Stimulated activated CD8-positive, alpha-beta memory T cell treated with anti-CD3 and anti-CD28 coated beads, Interleukin-7, amount 100 ng/mL, for 24 hours (primary cell): Measurements from ENCODE around the gene TIMM21.
A peak's percentile ranks its signal among the peaks of the same experiment; 100 is the strongest.

ENCODE experiments used
- DNase-seq: peaks from one replicate; pipeline ENCODE4 v3.0.0-alpha.2; 2020; ENCODE audit warnings: low read depth

Gene TIMM21, protein sequence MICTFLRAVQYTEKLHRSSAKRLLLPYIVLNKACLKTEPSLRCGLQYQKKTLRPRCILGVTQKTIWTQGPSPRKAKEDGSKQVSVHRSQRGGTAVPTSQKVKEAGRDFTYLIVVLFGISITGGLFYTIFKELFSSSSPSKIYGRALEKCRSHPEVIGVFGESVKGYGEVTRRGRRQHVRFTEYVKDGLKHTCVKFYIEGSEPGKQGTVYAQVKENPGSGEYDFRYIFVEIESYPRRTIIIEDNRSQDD

DNA sequence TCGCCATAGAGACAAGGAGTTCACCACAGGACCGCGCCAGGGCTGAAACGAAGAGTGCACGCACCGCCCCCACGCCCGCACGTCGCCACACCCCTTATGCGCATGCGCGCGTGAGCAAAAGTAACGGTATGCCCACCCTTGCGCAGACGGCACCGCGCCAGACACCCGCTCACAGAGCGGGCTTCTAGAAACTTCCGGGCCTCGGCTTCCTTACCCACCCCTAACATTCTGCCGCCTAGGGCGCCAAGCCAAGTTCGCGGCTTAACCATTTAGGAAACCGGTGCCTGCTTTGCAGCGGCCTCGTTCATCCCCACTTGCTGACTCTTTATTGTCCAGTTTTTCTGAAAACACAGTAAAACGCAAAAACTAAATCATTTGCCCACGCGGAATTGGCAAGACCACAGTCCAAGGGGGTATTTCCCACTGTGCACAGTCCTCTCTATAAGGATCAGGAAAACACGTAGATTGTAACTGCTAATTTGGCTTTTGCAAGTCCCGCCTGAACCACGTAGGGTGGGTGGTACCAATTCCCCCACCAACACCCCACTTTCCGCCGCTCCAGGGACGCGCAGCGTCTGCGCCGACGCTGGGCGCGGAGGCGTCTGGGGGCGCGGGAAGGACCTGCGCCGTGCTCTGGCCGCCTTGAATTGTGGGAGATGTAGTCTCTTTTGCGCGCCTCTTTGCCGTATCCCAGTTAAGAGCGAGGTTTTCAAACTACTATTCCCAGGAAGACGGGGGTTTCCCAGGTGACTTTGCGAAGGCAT is at the start of gene TIMM21, which contains the start of gene FBXO15:
Gene TIMM21, plus strand, starts transcription at position 745 of the 764 bp plus-strand sequence. CDS start 286 bp downstream, outside the sequence.
Gene FBXO15, minus strand, starts transcription at position 56 of the 764 bp plus-strand sequence. Its CDS starts 49 bp downstream, at position 7.
- DNase-seq: peak; percentile 91

DNA sequence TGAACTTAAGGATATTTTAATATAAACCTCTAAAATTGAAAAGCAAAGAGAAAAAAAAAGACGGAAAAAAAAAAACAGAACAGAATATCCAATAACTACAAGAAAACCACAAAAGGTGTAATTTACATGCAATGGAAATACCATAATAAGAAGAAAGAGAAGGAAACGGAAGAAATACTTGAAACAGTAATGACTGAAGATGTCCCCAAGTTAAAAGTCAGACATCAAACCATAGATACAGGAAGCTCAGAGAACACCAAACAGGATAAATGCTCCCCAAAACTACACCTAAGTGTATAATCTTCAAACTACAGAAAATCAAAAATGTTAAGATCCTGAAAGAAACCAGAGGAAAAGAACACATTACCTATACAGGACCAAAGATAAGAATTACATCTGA is 39.9 kb upstream of the TIMM21 start:
- DNase-seq: no peak

DNA sequence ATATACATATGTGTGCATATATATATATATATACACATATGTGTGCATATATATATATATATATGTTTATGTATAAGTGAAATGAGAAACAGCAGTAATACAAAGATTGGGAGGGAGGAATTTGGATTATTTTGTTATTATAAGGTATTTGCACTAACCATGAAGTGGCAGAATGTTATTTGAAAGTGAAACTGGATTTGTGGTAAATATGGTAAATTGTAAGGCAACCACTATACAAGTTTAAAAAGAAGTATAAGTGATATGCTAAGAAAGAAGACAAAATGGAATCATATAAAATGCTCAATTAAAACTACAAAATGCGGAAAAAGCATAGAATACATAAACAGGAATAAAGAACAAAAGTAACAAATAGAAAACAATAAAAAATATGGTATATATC is 38.2 kb upstream of the TIMM21 start:
- DNase-seq: no peak

DNA sequence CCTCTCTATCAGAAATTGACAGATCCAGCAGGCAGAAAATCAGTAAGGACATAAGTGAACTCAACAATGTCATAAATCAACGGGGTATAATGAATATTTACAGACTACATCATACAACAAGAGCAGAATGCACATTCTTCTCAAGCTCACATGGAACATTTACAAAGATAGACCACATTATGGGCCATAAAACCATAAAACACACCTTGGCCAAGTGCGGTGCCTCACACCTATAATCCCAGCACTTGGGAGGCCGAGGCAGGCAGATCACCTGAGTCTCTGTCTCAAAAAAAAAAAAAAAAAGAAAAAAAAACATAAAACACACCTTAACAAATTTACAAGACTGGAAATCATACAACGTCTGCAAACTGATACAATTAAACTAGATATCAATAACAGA is 37.3 kb upstream of the TIMM21 start:
- no peak for DNase-seq

DNA sequence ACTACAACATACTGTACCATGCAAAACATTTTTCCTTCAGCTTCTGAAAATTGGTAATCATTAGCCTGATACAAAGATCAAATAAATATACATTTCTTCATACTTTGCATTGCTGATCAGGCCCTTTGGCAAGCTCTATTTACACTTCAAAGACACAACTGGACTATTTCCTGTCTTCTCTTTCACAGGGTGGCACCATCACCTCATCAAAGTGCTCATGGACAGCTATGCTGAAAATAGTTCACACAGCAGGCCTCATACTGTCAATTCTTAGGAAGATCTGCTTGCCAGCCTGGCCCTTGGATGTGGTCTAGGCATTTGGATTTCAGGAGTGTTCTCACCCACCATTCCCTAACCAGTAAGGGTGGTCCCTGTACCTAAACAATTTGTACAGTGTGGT is 34.6 kb upstream of the TIMM21 start:
- no peak for DNase-seq

DNA sequence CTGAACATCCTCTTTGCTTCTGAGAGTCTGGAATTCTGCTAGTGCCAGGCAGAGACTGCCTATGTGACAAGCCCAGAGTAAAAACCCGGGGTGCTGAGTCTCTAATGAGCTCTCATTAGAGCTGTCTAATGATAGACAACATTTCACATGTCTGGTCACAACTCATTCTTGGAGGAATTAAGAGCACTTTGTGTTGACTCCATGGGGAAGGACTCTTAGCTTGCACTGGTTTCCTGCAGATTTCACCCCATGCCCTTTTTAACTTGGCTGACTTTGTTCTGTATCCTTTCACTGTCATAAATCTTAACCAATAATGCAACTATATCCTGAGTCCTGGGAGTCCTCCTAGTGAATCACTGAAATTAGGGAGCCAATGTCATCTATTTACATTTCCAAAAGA is 34.2 kb upstream of the TIMM21 start:
- DNase-seq: no peak

DNA sequence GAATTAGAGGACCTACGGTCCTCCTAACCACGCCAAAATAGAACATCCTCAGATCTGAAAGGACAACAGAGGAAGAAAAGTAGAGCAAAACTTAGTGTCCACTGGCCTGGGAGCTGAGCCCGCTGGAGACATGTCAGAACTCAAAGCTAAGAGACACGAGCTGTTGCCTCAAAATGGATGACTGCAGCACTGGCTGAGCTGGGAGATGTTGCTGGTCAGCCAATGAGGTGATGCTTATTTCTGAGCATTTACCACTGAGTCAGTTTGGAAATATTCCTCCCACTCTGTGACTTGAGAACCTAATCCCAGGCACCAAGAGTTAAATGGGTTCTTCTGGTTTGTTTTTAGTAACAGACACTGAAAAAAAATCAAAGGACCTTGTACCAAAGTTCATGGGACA is 33.3 kb upstream of the TIMM21 start:
- DNase-seq: no peak

DNA sequence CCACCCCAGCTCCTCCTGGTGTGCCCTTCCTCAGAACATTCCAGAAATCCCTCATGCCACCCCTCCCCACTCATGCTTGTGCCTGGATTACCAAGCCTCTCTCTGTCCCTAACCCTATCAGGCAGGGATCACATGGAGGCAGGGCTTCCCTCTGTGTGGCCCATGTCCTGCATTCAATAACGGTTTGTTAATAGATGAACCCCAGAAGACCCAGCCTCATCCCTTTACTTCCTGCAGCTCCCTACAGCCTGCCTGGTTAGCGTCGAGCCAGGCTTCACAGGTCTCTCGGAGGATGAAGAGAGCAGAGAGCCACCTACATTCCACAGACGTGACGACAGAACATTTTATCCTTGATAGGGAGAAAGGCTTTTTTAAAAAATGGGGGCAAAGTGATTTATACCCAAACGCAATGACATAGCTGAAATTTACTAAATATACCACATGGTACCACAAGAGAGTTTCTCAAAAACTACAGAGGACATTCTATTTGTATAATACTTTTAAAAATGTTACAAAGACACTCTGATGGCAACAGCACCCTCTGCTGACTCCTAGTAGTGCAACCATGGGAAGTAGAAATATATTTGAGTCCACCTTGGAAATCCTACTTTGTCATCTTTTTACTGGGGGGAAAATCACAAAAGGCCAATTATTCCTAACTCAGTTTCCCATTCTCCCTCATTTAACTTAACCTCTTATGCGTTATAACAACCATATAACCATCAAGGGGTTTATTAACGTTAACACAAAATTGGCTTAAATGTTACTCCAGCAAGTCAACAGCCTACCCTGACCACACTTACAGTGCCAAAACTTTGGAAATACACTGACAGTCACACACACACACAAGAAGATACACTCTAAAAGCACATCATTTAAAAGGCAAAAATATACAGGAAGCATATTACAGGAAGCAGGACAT is 31.4 kb upstream of the TIMM21 start:
- DNase-seq: no peak

DNA sequence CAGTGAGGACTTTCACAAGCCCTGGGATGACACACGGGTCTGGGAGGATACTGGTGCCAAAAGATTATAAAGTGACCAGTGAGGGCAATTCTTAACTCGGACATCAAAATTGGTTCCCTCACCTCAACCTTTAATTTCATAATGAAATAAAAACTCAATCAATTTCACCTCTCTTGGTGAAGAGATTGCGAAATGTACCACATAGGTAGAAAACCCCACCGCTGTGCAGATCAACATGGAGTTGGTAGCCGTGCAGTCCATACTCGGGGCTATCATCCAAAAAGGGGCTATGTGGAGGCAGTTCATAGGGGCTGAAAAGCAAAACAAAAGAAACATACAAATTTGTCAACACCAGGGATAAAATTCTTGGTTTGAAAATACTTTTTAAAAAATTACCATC is 25.1 kb upstream of the TIMM21 start:
- no peak for DNase-seq

DNA sequence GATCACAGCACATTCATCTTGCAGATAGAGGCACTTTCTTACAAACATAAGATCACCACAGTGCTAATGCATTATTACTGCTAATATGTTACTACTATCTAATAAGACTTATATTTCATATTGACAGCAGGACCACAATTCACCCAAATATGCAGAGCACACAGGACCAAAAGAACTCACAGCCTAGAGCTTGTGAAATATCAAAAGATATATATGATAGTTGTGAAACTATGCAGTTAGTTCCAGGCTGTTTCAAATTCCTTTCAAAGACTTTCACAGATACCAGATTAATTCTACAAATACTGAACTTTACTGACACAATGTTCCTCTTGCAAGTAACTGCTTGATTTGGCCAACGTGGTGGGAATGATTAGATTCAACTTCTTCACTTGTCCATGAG is 23.7 kb upstream of the TIMM21 start:
- DNase-seq: no peak

DNA sequence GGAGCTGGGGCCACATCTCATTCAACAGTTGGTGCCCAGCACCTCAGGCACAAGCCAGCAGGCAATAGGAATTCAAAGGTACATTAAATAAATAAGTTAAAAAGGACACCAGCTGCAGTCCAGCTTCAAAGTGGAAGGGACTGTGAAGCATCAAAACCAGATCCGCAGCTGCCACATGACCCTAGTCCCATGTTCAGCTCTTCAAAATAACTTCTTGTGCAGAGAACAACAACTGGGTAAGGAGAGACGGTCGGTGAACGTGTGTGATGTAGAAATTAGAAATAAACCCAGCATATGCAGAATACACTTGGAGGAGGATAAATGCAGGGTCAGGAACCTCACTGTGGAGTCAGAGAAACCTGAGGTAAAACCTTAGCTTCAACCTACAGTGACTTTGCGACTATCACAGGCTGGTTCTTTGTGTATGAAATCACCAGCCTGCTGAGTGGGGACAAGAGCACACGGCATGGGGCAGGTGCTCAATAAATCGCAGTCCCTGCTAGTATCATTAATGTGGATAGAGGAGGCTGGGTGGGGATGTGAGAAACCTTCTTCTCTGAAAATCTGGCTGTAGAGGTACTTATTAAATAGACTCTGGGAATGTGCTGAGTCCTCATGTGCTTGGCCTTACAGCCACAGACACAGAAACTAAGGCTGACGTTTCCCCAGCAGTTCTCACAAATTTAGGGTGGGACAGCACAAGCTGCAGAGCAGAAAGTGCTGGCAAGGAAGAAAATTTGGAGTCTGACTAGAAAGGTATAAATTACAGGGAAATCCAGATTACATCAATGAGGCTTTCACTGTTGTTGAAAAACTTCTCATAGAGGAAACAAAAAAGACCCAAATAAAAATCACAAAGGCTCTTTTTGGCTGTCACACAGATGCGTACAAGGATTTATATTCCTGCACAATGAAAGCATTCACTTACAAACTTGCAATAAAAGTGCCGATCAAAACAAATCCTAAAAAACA is 21.4 kb upstream of the TIMM21 start:
- no peak for DNase-seq

DNA sequence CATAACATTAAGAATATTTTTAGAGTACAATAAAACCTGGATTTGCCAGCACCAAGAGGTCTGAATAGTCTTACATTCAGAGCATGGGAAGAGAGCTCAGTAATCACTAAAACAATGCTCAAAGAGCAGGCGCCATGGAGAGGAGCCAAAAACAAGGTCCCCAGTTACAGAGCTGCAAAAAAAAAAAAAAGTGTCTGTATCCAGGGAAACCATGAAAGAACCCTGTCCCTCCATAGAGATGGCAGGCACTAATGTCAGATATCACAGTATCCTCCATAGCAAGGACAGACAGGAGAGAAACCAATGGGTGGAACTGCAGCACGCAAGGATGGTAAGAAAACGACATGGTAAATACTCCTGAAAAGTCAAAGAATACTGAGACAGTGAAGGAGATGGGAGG is 20.2 kb upstream of the TIMM21 start:
- DNase-seq: no peak

DNA sequence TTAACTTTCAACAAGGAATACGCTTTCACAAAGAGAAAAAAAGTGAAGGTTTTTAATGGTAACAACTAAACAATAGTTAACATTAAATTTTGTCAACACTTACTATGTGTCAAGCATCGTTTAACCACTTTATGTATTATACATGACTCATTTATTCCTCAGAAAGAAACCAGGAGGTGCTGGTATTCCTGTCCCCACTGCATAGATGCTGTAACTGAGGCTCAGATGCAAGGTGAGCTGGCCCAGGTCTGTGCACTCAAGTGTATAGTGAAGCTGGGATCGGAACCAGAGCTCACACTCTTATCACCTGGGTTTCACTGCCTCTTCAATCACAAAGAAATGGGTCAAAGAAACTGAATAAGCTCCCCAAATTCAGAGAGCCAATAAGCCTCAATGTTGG is 17.2 kb upstream of the TIMM21 start:
- DNase-seq: no peak

DNA sequence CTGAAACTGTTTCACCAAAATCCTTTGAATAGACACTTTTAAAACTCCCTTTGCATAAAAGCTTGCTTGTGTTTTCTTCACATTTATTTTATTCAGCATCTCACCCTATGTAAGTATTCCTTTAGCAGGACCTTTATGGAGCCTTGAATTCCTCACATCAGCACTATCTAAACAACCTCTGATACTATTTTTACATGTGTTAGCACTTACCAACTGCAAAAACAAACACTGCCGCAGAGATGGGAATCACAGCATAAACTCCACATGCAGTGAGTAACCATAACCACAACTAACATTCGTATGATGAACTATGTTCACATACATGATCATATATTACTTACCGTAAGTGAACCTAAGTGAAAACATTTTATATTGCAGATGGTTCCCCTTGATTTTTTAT is 16.1 kb upstream of the TIMM21 start:
- no peak for DNase-seq

DNA sequence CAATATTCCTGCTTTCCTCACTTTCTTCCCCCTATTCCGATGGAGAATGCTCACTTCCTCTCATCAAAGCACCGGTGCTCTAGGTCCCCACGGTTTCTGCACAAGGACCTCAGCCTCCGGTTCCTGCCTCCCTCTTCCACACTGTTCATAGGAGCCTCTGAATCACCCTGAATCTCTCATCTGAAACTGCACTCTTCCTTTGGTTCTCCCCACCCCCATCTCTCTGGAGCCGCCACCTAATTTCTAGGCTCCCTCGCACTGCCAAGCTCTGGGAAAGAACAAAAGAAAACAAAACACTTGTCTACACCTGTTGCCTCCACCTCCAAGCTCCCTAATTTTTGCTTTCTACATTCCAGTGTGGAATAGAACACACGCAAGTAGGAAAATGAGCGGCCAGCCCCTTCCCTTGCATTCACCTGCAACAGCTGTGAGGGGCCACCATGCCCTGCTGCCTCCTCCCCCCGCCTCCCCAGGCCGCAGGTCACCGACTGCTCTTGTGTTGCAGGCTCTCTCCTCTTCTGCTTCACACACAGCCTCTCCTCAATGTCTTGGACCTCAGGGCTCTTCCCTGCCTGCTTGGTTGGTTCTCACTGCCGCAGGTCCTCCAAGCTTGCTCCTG is 10.3 kb upstream of the TIMM21 start:
- DNase-seq: no peak

DNA sequence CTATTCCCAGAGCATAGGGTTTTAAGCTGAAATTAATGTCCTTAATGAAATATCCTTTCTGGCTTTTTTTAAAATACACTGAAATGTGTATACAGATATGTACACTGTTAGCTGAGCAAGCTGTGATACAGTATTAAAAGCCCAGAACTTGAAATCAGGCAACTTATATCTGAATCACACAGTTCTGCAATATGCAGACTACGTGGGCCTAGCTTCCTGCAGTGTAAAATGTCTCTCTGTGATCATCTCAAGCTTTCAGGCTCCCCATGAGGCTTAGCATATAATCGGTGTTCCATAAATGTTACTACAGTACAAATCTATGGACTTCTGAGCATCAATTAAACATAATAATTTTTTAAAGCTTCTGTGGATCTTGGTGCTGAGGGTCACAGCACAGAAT is 8.9 kb upstream of the TIMM21 start:
- no peak for DNase-seq

DNA sequence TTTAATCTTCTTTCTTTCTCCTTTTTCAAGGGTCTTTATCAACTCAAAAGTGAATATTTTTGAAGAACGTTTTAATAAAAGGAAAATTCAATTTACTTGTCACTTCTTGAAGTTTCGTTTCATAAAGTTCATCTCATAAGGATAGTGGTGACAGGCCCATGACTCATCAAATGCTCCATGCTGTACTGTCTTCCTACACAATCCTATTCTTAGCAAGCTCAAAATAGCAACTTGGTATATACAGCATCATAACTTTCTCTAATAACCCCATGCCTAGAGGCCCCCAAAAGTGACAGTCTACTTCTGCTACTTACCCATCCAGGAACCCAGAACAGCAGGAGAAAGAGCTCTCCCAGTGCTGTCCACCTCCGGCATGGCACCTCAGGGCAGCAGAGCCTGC is 8.4 kb upstream of the TIMM21 start:
- no peak for DNase-seq

DNA sequence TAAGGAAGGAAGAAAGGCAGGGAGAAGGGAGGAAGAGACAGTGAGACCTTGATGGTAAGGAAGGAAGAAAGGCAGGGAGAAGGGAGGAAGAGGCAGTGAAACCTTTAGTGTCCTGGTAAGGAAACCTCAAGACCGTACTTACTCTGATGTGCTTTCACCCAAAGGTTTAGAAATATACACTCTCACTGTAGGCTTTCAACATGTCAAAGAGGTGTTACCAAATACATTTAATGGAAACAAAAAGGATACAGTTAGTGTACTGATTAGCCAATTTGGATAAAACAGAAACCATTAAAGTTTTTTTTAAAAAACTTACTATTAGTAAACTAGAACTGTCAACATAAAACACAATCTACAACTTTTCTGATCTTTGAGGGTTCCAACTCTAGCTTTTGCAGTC is 7.7 kb upstream of the TIMM21 start:
- no peak for DNase-seq

DNA sequence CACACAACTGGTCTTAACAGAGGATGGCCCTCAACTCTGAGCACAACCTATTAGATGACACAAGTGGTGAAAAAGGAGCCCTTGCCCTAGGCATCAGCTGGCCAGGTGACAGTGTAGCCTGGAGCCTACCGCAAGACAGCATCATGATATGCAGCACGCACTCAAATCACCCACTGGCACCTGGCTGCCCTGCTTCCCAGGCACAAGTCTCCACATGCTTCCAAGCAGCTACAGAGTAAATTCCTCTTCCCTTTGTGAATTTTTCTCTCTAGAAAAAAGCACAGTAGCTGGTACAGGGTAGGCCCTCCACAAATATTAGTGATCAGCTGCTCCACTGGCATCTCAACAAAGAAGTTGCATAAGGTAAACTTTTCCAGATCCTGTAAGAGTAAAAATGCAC is 6.7 kb upstream of the TIMM21 start:
- no peak for DNase-seq

DNA sequence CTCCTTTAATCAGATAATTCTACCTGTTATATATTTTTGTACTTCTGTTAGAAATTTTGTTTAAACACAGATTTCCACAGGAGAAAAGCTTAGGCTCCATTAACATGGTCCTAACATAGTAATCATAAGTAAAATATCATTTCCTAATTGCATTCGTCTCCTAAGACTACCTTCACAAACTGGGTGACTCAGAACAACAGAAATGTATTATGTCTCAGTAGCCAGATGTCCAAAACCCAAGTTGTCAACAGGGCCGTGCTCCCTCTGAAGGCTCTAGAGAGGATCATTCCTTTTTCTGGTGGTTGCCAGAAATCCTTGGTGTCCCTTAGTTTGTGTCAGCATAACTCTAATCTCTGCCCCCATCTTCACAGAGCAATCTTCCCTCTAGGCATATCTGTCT is 6.1 kb upstream of the TIMM21 start:
- DNase-seq: no peak

DNA sequence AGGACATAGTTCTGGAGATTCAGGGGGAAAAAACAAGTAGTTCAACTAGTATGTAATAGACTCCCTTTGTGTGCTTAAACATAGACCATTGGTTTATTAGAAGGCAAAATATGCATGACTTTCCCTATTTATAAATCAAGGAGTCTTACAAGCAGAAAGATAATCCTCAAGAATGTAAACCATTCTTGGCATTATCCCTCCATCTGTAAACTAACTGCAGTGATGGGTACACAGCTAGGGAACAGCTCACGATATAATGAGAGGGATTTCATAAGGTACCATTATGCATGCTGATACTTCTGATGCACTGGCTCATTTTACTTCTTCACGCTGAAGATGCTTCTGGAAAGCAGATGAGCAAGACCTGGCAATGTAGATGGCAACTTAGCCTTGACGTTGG is 1.6 kb upstream of the TIMM21 start:
- DNase-seq: no peak
